HG03575 (cell line): ENCODE results near the gene DGKQ.
"Not testable (repeated sequence)": the region's sequence is repeated elsewhere in the genome, so short reads cannot be mapped to it uniquely, and the experiment has no call there.

ENCODE experiments used
- ATAC-seq: cut with Tn5 transposase; IDR thresholded peaks from one replicate; pipeline ENCODE4 v1.9.1; 2021; ENCODE audit not compliant: unreplicated experiment, insufficient number of reproducible peaks, low FRiP score; ENCODE audit errors: extremely low read depth

DGKQ gene

GRCh38 chr4:931960-932712 is 41.2 kb downstream of the DGKQ start, which contains the start of the genes GAK and TMEM175:
TSS of gene GAK (minus strand) at chr4:932316. CDS start at chr4:932187, 129 bp downstream.
TSS of gene TMEM175 (plus strand) at chr4:932460. CDS start at chr4:947740, 15,280 bp downstream.
- peak; percentile 31 for ATAC-seq

- no peak for ATAC-seq
These were observed 42.0 kb downstream of the DGKQ start for GRCh38 chr4:931194-931959.

- no peak for ATAC-seq
These were observed 42.6 kb downstream of the DGKQ start for GRCh38 chr4:930827-931193.

- ATAC-seq: no peak
These were observed 43.3 kb downstream of the DGKQ start for GRCh38 chr4:930028-930551.

- ATAC-seq: no peak
These were observed 44.1 kb downstream of the DGKQ start for GRCh38 chr4:929096-929765.

GRCh38 chr4:927566-927965 is 45.8 kb downstream of the DGKQ start:
- ATAC-seq: not testable (repeated sequence)

GRCh38 chr4:926538-926937 is 46.8 kb downstream of the DGKQ start:
- no peak for ATAC-seq

GRCh38 chr4:925771-926500 is 47.4 kb downstream of the DGKQ start:
- ATAC-seq: no peak

- no peak for ATAC-seq
These were observed 48.2 kb downstream of the DGKQ start for GRCh38 chr4:925171-925570.

- no peak for ATAC-seq
These were observed 49.0 kb downstream of the DGKQ start for GRCh38 chr4:924107-925096.

GRCh38 chr4:921830-922331 is 51.5 kb downstream of the DGKQ start:
- ATAC-seq: no peak

- not testable (repeated sequence) for ATAC-seq
These were observed 54.2 kb downstream of the DGKQ start for GRCh38 chr4:919004-919680.

GRCh38 chr4:918591-918990 is 54.8 kb downstream of the DGKQ start:
- ATAC-seq: not testable (repeated sequence)

- no peak for ATAC-seq
These were observed 55.4 kb downstream of the DGKQ start for GRCh38 chr4:917992-918391.

- no peak for ATAC-seq
These were observed 55.9 kb downstream of the DGKQ start for GRCh38 chr4:917466-917865.

- ATAC-seq: no peak
These were observed 57.8 kb downstream of the DGKQ start for GRCh38 chr4:915595-915994.

- ATAC-seq: no peak
These were observed 58.3 kb downstream of the DGKQ start for GRCh38 chr4:915041-915474.
